Liver (tissue), 3 donors: ENCODE results near the gene ATP1B2.

Source experiments
- CTCF ChIP-seq: fragments of 150-350 bp; IDR thresholded peaks from 2 replicates; pipeline ENCODE4 v1.5.1; 2017; ENCODE audit warnings: improper control_type of control experiment, low read depth, low read length; ENCODE audit not compliant: missing input control
- EGR1 ChIP-seq, 2 donors: IDR thresholded peaks; 2 replicates each; pipeline ENCODE4 v1.6.1; 2016 to 2018; ENCODE audit warnings: antibody characterized with exemption in 2 of 2, low read depth in 2 of 2
- GABPA ChIP-seq, 2 donors: IDR thresholded peaks in 1 of 2; conservative IDR thresholded peaks in 1 of 2; 2 replicates each; pipeline ENCODE4 v1.6.1; 2016; ENCODE audit warnings: antibody characterized with exemption in 2 of 2, mild to moderate bottlenecking in 1 of 2, moderate library complexity in 1 of 2
- HNF4A ChIP-seq, 2 donors: conservative IDR thresholded peaks; 2 replicates each; pipeline ENCODE4 v1.6.1; 2016; ENCODE audit warnings: antibody characterized with exemption in 2 of 2, mild to moderate bottlenecking in 2 of 2
- HNF4G ChIP-seq: IDR thresholded peaks from 2 replicates; pipeline ENCODE4 v1.6.1; 2016; ENCODE audit warnings: antibody characterized with exemption
- JUND ChIP-seq, 2 donors: IDR thresholded peaks; 2 replicates each; pipeline ENCODE4 v1.6.1; 2016; ENCODE audit warnings: antibody characterized with exemption in 2 of 2
- MAX ChIP-seq: IDR thresholded peaks from 2 replicates; pipeline ENCODE4 v1.6.1; 2016; ENCODE audit warnings: antibody characterized with exemption
- RAD21 ChIP-seq, 2 donors: IDR thresholded peaks; 2 replicates each; pipeline ENCODE4 v1.6.1; 2016; ENCODE audit warnings: antibody characterized with exemption in 2 of 2, mild to moderate bottlenecking in 2 of 2
- REST ChIP-seq: IDR thresholded peaks from 2 replicates; pipeline ENCODE4 v1.6.1; 2016; ENCODE audit warnings: antibody characterized with exemption, mild to moderate bottlenecking
- SP1 ChIP-seq: IDR thresholded peaks from 2 replicates; pipeline ENCODE4 v1.6.1; 2018; ENCODE audit warnings: antibody characterized with exemption, mild to moderate bottlenecking
- TAF1 ChIP-seq: conservative IDR thresholded peaks from 2 replicates; pipeline ENCODE4 v1.6.1; 2016; ENCODE audit warnings: antibody characterized with exemption, mild to moderate bottlenecking
- YY1 ChIP-seq: IDR thresholded peaks from 2 replicates; pipeline ENCODE4 v1.6.1; 2016; ENCODE audit warnings: antibody characterized with exemption, mild to moderate bottlenecking
- ZBTB33 ChIP-seq: IDR thresholded peaks from 2 replicates; pipeline ENCODE4 v1.6.1; 2016; ENCODE audit warnings: antibody characterized with exemption
- donor health status: healthy.
- donor health status: healthy.

- TF ChIP-seq CTCF, result no peak
- TF ChIP-seq JUND (IDR thresholded peaks at IDR 0.05), result no peak
- TF ChIP-seq ZBTB33, result no peak
- no peak for TF ChIP-seq HNF4A (conservative IDR thresholded peaks at IDR 0.05)
- TF ChIP-seq MAX, result no peak
- no peak for TF ChIP-seq RAD21 (IDR thresholded peaks at IDR 0.05)
- TF ChIP-seq GABPA (IDR thresholded peaks at IDR 0.05 in 1 of 2, conservative IDR thresholded peaks at IDR 0.05 in 1 of 2), result no peak
- no peak for TF ChIP-seq YY1
- TF ChIP-seq REST, result no peak
- TF ChIP-seq SP1, result no peak
- no peak for TF ChIP-seq EGR1 (IDR thresholded peaks at IDR 0.05; ENCODE audit: low read depth in 2 of 2)
- TF ChIP-seq TAF1, result no peak
- no peak for TF ChIP-seq HNF4G
Observed at GRCh38 chr17:7676533-7676932, 25.8 kb downstream of the ATP1B2 start.
